Measurements from ENCODE around the gene CDK18.

CDK18 gene

DNA sequence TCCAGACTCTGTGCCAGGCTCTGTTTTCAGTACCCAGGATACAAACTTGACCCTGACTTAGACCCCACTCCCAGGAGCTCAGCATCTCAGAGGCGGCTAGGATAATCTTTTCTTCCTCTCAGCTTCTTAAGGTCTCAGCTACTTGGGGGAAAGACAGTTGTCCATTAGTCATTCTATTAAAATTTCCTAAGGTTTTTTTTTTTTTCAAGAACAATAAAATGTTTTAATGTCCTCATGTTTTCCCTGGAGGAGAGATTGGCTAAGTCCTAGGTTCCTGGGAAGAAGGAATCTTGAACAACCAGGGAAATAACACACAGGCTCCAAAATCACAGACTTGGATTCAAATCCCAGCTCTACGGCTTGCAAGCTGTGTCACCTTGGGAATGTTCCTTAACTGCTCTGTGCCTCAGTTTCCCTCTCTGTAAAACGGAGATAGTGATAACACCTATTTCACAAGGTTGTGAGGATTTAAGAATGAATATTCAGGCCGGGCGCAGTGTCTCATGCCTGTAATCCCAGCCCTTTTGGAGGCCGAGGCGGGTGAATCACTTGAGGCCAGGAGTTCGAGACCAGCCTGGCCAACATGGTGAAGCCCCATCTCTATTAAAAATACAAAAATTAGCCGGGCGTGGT, 33.0 kb downstream of the CDK18 start:
- no peak for DNase-seq (ENCODE audit: low spot score)

DNA sequence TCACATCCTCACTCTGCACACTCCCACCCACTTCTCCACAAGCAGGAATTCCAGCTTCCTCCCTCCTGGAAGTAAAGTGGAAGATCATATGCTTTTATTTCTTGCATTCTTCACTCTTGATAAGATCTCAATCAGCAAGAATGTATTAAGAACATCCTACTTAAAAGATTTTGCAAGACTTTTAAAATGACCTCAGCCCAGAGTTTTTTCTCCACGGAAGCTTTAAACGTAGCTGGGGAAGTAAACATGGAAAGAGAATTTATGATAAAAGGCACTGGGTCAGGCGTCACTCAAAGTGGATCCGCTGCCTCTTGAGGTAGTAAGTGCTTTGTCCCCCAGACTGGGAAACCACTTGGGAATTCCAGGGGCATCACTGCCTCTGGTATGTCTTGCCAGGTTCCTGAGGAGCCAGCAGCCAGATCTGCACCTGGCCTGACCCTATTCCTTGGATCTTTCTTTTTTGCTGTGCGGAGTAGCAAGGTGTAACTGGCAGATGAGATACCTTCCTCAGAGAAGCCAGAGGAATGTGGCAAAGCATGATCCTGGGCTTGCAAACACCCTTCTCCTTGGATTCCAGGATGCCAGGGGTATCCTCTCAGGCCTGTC, 33.9 kb downstream of the CDK18 start:
- no peak for DNase-seq (ENCODE audit: low spot score)

DNA sequence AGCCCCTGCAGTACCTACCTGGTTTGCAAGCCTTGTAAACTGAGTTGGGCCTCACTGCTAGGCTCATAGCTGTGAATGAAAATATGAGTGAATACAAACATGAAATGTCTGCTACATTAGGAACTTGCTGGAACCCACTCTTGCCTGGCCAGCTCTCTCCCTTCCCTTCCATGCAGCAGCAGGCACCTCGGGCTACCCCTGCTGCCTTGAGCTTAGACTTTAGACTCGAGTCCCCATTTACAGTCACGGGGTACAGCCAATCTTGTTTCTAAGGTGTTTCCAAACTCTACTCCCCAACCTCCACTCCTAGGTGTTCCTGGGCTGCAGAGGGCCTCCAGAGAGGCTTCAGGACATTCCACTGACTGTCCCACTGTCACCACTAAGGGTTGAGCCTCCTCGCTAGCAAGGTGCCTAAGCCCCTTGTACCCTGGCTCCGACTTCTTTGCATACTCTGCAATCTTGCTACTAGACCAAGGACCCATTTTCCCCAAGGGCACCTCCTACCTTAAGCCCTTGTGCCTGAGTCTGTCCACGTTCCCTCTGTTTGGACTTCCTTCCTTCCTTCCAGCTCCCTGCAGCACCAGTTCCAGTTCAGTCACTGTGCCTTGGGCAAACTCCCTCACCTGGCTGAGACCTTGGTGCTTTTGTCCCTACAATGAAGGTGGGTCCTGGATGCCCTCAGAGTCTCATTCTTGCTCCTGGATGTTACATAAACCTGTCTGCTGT, 36.9 kb downstream of the CDK18 start:
- DNase-seq (ENCODE audit: low spot score), result no peak

DNA sequence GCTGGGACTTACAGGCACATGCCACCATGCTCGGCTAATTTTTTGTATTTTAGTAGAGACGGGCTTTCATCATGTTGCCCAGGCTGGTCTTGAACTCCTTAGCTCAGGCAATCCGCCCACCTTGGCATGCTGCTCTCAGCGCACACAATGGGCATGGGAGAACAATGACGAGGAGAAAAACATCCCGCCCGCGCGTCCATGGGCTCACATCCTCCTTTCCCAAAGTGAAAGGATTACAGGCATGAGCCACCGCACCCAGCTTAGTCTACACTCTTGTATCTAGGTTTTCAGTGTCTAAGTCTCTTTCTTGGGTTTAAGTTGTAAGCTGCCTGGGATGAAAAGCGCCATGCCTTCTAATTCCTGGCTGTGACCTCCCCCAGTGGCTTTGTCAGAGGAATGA, 37.9 kb downstream of the CDK18 start:
- no peak for DNase-seq (ENCODE audit: low spot score)

GRCh38 chr1:205543351-205544301, 39.2 kb downstream of the CDK18 start:
- peak; percentile 78 for DNase-seq (ENCODE audit: low spot score)

DNA sequence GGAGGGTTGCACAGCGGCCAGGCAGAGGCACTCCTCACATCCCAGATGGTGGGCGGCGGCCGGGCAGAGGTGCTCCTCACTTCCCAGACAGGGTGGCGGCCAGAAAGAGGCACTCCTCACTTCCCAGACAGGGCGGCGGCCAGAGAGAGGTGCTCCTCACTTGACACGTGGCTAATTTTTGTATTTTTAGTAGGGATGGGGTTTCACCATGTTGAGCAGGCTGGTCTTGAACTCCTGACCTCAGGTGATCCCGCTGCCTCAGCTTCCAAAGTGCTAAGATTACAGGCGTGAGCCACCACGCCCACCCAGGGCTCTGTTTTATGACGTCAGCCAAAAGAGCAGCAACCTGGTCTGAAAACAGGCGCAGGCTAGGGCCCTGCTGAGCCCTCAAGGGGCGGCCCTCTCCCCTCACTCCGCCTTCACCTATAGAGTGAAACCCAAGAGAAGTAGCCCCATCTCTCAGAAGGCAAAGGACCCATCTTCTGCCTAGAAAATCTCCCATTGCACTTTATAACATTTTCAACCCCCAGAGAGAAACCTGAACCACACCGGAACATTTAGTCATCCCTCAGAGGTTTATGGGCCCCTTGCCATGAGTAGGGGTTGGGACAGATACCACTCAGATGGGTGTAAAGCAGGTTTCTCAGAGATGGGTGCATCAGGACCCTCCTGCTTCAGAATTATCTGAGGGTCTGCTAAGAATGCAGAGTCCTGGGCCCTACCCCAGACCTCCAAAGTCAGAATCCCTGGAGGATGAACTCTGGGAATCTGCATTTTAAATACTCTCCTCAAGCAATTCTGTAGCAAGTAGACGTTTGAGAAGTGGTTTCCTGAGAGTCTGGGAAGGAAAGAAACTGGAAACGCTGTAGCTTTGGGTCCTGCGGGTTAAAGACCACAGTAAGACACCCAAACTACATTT, 40.8 kb downstream of the CDK18 start:
- no peak for DNase-seq (ENCODE audit: low spot score)

GRCh38 chr1:205545991-205546390, 41.5 kb downstream of the CDK18 start:
- no peak for DNase-seq (ENCODE audit: low spot score)

- no peak for DNase-seq (ENCODE audit: low spot score)
Measured at GRCh38 chr1:205546541-205546940, 42.1 kb downstream of the CDK18 start.

DNA sequence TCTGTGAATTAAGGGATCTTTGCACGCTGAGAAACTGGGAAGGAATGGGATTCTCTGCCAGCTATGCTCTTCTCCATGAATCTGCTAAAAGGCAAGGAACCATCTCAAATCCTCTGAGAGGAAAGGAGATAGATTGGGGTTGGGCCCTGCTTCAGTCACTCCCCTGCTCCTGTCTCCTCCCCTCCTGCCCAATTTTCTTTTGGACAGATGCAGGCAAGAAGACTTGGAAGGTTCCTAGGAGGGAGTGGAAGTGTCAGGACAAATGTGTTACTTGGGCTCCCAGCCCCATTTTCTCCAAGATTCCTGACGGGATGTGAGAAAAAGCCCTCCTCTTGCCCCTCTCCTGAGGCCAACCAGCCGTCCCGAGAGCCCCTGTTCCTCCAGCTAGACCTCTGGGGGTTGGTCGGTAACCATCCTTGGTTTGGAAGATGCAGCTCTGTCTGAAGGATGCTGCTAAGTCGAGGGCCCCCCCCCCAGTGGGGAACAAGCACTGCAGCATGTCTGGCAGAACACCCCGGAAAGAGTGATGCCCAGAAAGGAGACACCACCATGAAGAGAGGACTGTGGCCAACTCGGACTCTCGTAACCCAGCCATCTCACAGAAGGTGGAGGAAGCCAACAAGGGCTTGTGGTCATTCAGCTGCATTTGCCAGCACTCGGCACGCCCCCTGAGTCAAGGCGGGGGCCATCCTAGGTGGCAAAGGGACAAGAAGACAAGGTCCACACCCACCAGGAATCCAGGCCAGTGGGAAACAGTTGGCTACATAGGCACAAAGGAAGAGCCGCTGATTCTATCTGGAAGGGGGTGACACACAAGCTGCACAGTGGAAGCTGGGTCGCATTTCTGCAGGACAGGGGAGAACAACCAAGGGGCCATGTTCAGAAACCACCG, 43.7 kb downstream of the CDK18 start:
- no peak for DNase-seq (ENCODE audit: low spot score)

GRCh38 chr1:205554026-205554811, 49.8 kb downstream of the CDK18 start:
- DNase-seq (ENCODE audit: low spot score), result no peak

DNA sequence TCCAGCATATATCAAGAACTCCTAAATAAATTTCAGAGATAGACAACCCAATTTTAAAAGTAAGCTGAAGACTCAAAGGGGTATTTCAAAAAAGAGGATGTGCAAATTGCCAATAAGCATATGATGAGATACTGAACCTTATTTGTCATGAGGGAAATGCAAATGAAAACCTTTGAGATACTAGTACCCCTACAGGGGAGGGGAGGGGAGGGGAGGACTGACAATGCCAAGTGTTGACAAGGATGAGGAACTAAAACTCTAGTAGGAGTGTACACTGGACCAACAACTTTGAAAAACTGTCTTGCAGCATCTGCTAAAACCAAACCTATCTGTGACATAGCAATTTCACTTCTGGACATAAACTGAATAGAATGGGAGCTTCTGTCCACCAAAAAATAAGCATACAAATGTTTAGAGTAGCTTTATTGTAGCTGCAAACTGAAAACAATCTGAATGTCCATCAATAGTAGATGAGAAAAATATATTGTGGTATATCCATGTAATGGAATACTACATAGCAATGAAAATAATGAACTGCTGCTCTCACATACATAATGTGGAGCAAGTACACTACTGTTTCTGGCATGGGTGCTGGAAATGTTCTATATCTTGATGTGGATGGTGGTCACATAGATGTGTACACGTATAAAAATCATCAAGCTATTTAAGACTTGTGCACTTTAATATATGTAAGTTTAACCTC, 57.2 kb downstream of the CDK18 start:
- no peak for DNase-seq (ENCODE audit: low spot score)

GRCh38 chr1:205563927-205564441, 59.5 kb downstream of the CDK18 start:
- DNase-seq (ENCODE audit: low spot score), result no peak

DNA sequence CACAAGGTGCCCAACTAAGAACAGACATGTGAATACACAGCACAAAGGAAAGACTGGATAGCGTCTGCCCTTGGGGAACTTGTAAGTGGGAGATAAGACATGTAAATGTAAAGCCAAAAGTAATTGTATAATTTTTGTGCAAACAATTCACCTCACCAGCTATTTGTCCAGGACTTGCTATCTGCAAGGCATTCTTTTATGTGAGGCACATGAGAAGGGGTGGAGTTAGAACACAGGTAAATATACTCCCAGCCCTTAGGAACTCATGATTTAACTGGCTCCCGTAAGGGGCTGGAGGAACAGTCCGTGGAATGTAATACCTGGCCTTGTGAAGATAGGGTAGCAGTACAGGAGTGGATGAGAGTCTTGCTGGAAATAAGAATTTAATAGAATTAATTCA, 61.3 kb downstream of the CDK18 start:
- no peak for DNase-seq (ENCODE audit: low spot score)

GRCh38 chr1:205567716-205568115, 63.2 kb downstream of the CDK18 start:
- no peak for DNase-seq (ENCODE audit: low spot score)

DNA sequence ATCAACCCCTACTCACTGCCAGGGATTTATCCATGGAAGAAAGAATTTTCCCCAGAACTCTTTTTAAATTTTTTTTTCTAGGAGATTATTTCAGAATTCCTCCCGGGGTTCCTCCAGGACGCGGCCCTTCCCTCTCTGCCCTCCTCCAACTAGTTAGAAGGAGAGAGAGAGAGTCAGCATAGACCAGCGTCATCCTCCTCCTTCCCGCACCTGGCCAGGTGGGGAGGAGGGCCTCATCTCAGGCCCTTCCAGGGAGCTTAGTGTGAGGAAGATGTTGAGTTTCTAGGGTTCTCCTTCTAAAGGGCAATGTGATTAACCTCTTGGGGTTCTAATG, 63.6 kb downstream of the CDK18 start:
- no peak for DNase-seq (ENCODE audit: low spot score)

DNA sequence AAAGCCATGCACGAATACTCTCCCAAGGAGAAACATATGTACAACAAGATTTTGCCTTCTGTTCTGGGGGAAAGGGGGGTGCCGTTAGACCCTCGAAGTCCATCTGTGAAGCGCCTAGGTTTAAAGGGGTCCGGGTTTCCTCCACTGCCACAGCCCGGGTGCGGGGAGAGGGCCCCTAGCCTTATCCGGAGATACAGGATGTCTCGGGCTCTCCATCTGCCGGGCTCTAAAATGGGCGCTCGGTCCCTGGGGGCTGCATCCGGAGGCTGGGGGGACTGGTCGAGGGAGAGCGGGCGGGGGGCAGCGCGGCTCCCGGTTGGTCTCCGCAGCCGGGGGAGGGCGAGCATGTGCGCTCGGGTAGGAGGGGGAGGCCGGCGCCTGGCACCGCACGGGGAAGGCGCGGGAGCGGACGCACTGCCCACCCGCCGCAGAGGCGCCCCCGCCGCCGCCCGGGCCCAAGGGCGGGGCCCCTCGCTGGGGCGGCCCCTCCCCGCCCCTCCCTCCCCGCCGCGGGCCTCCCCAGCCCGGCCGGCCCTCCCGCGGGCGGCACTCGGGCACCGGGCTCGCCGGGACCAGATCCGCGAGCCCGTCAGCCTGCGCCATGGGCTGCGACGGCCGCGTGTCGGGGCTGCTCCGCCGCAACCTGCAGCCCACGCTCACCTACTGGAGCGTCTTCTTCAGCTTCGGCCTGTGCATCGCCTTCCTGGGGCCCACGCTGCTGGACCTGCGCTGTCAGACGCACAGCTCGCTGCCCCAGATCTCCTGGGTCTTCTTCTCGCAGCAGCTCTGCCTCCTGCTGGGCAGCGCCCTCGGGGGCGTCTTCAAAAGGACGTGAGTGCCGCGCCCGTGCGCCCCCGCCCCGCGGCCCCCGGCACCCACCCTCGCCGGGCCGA, 64.2 kb downstream of the CDK18 start:
- peak; percentile 62 for DNase-seq (ENCODE audit: low spot score)

DNA sequence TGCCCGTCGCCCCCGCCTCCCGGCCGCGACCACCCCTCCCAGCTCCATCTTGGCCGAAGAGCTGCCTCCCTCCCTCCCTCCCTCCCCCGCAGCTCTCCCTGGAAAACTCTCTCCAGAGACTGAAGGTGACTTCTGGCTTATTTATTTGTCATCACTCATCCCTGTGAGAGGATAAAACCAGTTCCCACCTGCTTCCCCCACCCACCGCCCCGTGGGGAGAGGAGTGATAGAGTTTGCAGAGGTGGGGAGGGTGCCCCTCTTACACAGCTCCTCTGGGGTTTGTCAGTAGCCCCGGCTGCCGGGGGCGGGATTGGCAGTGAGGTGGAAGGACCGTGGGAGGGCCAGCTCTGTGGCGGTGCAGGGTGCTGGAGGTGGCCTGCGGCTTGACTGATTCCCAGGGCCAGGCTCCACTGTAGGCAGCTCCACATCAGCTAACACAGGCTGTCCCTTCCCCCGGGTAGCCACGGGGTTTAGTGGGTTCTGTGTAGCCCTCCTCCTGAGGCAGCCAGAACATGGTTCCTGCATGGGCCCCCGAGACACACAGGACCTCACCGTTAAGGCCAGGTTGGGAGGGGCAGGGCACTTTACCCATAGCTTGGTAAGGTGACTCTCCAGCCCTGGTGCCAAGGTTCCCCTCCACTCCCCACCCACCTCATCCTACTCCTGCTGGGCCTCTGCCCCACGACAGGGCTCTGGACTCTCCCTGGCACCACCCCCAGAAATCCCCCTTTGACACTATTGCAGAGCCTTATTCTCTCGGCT, 65.1 kb downstream of the CDK18 start:
- DNase-seq (ENCODE audit: low spot score), result no peak

Measured in iPS-NIHi11 (cell line).